ENCODE results near the gene YWHAQ.

- no peak for TF ChIP-seq POLR2A (IDR thresholded peaks at IDR 0.05)
- TF ChIP-seq CTCF (IDR thresholded peaks at IDR 0.05), result no peak
Measured at GRCh38 chr2:9586465-9586864, 44.3 kb downstream of the YWHAQ start.

All from esophagus squamous epithelium (tissue), 4 donors.